Glutamatergic neuron (in vitro differentiated cells): ENCODE data around the gene HNRNPC. TPM values are rescaled to one million over a fixed set of nuclear protein-coding genes. Genes with fewer than 3 reads are reported as not detected.
A peak's percentile ranks its signal among the peaks of the same experiment; 100 is the strongest.

Experiments
- DNase-seq: peaks from one replicate; pipeline ENCODE4 v3.0.0; 2022
- H3K27ac Mint-ChIP-seq: one replicate; pipeline ENCODE4 v1.8.0; 2020; ENCODE audit warnings: mild to moderate bottlenecking, mixed read lengths, inconsistent platforms; ENCODE audit not compliant: unreplicated experiment
- H3K27me3 Mint-ChIP-seq: one replicate; pipeline ENCODE4 v1.8.0; 2020; ENCODE audit warnings: mild to moderate bottlenecking, moderate library complexity, mixed read lengths, inconsistent platforms; ENCODE audit not compliant: unreplicated experiment
- H3K36me3 Mint-ChIP-seq: one replicate; pipeline ENCODE4 v1.8.0; 2020; ENCODE audit warnings: mild to moderate bottlenecking, mixed read lengths, inconsistent platforms; ENCODE audit not compliant: unreplicated experiment
- H3K4me1 Mint-ChIP-seq: one replicate; pipeline ENCODE4 v1.8.0; 2020; ENCODE audit warnings: mild to moderate bottlenecking, low read depth, mixed read lengths, inconsistent platforms; ENCODE audit not compliant: unreplicated experiment
- H3K4me3 Mint-ChIP-seq: one replicate; pipeline ENCODE4 v1.8.0; 2020; ENCODE audit warnings: mild to moderate bottlenecking, mixed read lengths, inconsistent platforms; ENCODE audit not compliant: unreplicated experiment
- H3K9me3 Mint-ChIP-seq: one replicate; pipeline ENCODE4 v1.8.0; 2020; ENCODE audit warnings: mild to moderate bottlenecking, moderate library complexity, mixed read lengths, inconsistent platforms; ENCODE audit not compliant: unreplicated experiment
- total RNA-seq: library from RNA; stranded (reverse); fragmentation: NEBNext Ultra II Directional; extraction: Animal tissue kit (Norgen Biotek cat#: 25700); gene quantifications from one replicate; pipeline ENCODE4 v1.2.1, GENCODE V29; 2021; ENCODE audit not compliant: unreplicated experiment
- TF ChIP-seq, protein P1 (sequence below): fragments of 200-600 bp; sonication (generic); IDR thresholded peaks from one replicate; pipeline ENCODE4 v1.5.0; 2021; ENCODE audit not compliant: partially characterized antibody, unreplicated experiment

Gene HNRNPC
- total RNA-seq, 1 donor from 2014 or later = 514 TPM

DNA sequence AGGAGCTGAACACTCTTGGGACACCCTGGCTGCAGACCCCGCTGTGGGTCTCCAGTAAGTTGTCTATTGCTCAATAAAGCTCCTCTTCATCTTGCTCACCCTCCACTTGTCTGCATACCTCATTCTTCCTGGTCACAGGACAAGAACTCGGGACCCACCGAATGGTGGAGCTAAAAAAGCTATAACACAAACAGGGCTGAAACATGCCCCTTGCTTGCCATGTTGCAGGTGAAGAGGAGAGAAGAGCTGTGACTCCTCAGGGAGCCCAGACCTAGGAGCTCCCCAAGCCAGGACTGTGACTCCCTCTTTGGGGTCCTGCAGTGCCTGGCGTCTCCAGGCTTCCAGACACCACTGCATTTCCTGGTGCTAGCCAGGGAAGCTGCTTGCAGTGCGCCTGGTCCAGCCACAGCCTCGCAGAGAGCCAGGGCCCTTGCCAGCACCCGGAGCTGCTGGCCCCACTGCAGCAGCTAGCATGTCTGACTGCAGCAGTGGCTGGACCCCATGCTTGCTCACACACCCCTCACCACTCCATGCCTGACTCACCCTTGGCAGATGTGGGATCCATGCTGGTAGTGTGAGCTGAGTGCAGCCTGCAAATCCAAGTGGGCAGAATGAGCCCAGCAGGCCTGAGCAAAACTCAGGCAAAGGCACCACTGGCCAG is 76.2 kb downstream of the HNRNPC start:
- no peak for DNase-seq
- H3K4me3 Mint-ChIP-seq = no peak overlapping the region
- peak overlapping the region; percentile 85 for H3K27ac Mint-ChIP-seq
- H3K36me3 Mint-ChIP-seq = no peaks in the 10 kb centered on the region
- peaks cover 13% of the 10 kb centered on the region for H3K9me3 Mint-ChIP-seq
- H3K4me1 Mint-ChIP-seq = peaks cover 6% of the 10 kb centered on the region
- H3K27me3 Mint-ChIP-seq = peaks cover 8% of the 10 kb centered on the region
- TF ChIP-seq, protein P1, sequence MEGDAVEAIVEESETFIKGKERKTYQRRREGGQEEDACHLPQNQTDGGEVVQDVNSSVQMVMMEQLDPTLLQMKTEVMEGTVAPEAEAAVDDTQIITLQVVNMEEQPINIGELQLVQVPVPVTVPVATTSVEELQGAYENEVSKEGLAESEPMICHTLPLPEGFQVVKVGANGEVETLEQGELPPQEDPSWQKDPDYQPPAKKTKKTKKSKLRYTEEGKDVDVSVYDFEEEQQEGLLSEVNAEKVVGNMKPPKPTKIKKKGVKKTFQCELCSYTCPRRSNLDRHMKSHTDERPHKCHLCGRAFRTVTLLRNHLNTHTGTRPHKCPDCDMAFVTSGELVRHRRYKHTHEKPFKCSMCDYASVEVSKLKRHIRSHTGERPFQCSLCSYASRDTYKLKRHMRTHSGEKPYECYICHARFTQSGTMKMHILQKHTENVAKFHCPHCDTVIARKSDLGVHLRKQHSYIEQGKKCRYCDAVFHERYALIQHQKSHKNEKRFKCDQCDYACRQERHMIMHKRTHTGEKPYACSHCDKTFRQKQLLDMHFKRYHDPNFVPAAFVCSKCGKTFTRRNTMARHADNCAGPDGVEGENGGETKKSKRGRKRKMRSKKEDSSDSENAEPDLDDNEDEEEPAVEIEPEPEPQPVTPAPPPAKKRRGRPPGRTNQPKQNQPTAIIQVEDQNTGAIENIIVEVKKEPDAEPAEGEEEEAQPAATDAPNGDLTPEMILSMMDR = no peak

GRCh38 chr14:21192447-21192822 is 76.8 kb downstream of the HNRNPC start:
- no peak for DNase-seq
- Mint-ChIP-seq H3K27me3 (peaks cover 8% of the 10 kb centered on the region), H3K9me3 (peaks cover 13% of the 10 kb centered on the region), H3K4me3 (no peak overlapping the region), H3K36me3 (no peaks in the 10 kb centered on the region), H3K27ac (peak overlapping the region; percentile 85), H3K4me1 (peaks cover 6% of the 10 kb centered on the region)
- TF ChIP-seq, protein P1 = no peak

GRCh38 chr14:21191809-21192446 is 77.3 kb downstream of the HNRNPC start:
- TF ChIP-seq, protein P1 = no peak
- Mint-ChIP-seq H3K27ac (peak overlapping the region; percentile 87), H3K9me3 (peaks cover 13% of the 10 kb centered on the region), H3K4me3 (peak overlapping the region; percentile 78), H3K27me3 (peaks cover 6% of the 10 kb centered on the region), H3K36me3 (no peaks in the 10 kb centered on the region), H3K4me1 (peaks cover 6% of the 10 kb centered on the region)
- DNase-seq = peak; percentile 88

DNA sequence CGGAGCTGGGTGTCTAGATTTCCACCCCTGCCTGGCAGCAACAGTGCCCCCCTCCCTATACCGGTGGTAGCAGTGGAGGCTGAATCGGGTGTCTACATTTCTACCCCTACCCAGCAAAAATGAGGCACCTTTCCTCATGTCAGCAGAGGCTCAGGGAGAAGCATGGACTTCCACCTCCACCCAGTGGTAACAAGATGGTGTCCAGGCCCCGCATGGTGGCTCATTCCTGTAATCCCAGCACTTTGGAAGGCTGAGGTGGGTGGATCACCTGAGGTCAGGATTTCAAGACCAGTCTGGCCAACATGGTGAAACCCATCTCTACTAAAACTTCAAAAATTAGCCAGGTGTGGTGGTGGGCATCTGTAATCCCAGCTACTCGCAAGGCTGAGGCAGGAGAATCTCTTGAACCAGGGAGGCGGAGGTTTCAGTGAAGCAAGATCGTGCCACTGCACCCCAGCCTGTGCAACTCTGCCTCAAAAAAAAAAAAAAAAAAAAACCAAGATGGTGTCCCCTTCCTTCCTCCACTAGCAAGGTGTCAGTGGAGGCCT is 77.9 kb downstream of the HNRNPC start:
- TF ChIP-seq, protein P1 = no peak

DNA sequence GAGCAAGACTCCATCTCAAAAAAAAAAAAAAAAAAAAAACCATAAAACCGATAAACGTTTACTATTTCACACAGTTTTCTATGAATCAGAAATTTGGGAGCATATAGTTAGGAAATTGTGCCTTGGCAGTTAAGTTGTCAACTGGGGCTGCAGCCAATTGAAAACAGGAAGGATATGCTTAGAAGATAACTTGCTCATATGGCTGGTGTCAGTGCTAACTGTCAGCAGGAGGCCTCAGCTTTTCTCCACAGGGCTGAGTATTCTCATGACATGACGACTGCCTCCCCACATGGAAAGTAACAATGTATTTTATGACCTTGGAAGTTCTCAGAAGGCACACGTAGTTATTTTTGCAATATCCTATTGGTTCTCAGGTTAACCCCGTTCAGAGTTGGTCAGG is 83.8 kb downstream of the HNRNPC start:
- Mint-ChIP-seq H3K4me1 (no peaks in the 10 kb centered on the region), H3K36me3 (peaks cover 4% of the 10 kb centered on the region), H3K27me3 (peaks cover 2% of the 10 kb centered on the region), H3K9me3 (peaks cover 2% of the 10 kb centered on the region), H3K27ac (no peak overlapping the region), H3K4me3 (no peak overlapping the region)
- TF ChIP-seq, protein P1 = no peak
- no peak for DNase-seq

More for the DNA sequence above, 77.9 kb downstream of the HNRNPC start:
- Mint-ChIP-seq H3K36me3 (no peaks in the 10 kb centered on the region), H3K4me3 (peak overlapping the region; percentile 78), H3K4me1 (peaks cover 6% of the 10 kb centered on the region), H3K27ac (peak overlapping the region; percentile 87), H3K27me3 (peaks cover 6% of the 10 kb centered on the region), H3K9me3 (peaks cover 11% of the 10 kb centered on the region)
- DNase-seq = no peak
